Activated naive CD4-positive, alpha-beta T cell treated with anti-CD3 and anti-CD28 coated beads, Interleukin-2, amount 50 U/mL, for 72 hours (primary cell): ENCODE measurements around the gene STIMATE. TPM values are rescaled to one million over a fixed set of nuclear protein-coding genes. Genes with fewer than 3 reads are reported as not detected.

Source experiments
- ATAC-seq, 2 donors: fragments of 150-1000 bp; cut with Tn5 transposase; 2 replicates each; pipeline ENCODE4 v1.10.0; 2021; ENCODE audit warnings: mild to moderate bottlenecking in 2 of 2, moderate library complexity in 2 of 2
- DNase-seq, 2 donors: peaks; one replicate each; pipeline ENCODE4 v3.0.0; 2021 to 2022; ENCODE audit warnings: low spot score in 2 of 2
- H3K27ac Mint-ChIP-seq, 2 donors: one replicate each; pipeline ENCODE4 v1.8.0; 2022; ENCODE audit warnings: mild to moderate bottlenecking in 2 of 2, mixed read lengths in 2 of 2
- H3K36me3 Mint-ChIP-seq, 2 donors: one replicate each; pipeline ENCODE4 v1.8.0; 2022; ENCODE audit warnings: mixed read lengths in 2 of 2
- H3K9me3 Mint-ChIP-seq, 2 donors: one replicate each; pipeline ENCODE4 v1.8.0; 2022; ENCODE audit warnings: mixed read lengths in 2 of 2
- total RNA-seq, 2 donors: library from RNA; stranded (reverse); gene quantifications; one replicate each; pipeline ENCODE4 v1.2.3, GENCODE V29; 2022

STIMATE gene
- total RNA-seq, 2 donors from 2014 or later: 16.6 to 24.0 TPM

DNA sequence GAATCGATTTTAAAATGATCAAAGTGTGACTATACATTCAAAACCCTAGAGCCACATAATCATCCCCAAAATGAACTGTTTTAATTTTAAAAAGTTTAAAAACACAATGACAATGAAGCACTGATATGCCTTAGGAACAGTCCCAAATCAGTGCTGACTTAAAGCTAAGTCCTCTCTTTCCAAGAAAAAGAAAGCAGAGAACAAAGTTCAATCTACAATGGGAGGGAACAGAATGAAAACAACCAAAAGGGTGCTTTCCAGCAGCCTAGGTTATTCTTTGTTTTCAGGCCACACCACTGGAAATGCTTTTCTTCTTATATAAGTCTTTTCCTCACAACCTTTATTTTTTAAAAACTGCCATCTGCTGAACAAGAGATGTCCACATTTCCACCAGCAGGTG lies 7.2 kb upstream of the STIMATE start:
- Mint-ChIP-seq H3K36me3 (no peaks in the 10 kb centered on the region), H3K9me3 (no peaks in the 10 kb centered on the region), H3K27ac (no peak overlapping the region)
- ATAC-seq: no peak
- no peak for DNase-seq

GRCh38 chr3:52904000-52904399 lies 6.7 kb upstream of the STIMATE start:
- H3K27ac Mint-ChIP-seq: no peak overlapping the region
- ATAC-seq: no peak
- no peak for DNase-seq
- no peaks in the 10 kb centered on the region for H3K36me3 Mint-ChIP-seq
- H3K9me3 Mint-ChIP-seq: no peaks in the 10 kb centered on the region

GRCh38 chr3:52896613-52897012 lies 735 bp downstream of the STIMATE start:
- peak overlapping the region; percentile 73 to 81 for H3K27ac Mint-ChIP-seq
- peaks cover 5 to 13% of the 10 kb centered on the region in 2 donors for H3K36me3 Mint-ChIP-seq
- DNase-seq (no peak), ATAC-seq (no peak)
- no peaks in the 10 kb centered on the region for H3K9me3 Mint-ChIP-seq

DNA sequence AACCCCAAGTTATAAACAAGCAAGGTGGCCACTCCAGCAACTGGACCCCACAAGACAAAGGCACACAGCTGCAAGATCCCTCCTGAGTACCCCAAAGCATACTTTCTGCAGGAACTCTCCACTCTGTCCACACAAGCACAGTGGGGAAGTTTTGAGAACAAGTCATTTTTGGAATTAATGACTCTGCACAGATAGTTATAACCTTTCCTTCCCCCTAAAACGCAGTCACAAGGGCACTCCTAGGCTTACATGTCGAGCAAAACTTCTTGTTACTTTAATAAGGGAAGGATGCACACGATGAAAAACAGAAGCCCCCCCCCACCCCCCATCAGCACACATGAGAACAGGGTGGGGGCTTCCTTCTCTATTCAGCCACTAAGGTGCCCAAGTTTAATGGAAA lies 1.2 kb downstream of the STIMATE start:
- ATAC-seq: no peak
- Mint-ChIP-seq H3K36me3 (peaks cover 5 to 13% of the 10 kb centered on the region in 2 donors), H3K27ac (peak overlapping the region; percentile 73 to 81), H3K9me3 (no peaks in the 10 kb centered on the region)
- DNase-seq: no peak

DNA sequence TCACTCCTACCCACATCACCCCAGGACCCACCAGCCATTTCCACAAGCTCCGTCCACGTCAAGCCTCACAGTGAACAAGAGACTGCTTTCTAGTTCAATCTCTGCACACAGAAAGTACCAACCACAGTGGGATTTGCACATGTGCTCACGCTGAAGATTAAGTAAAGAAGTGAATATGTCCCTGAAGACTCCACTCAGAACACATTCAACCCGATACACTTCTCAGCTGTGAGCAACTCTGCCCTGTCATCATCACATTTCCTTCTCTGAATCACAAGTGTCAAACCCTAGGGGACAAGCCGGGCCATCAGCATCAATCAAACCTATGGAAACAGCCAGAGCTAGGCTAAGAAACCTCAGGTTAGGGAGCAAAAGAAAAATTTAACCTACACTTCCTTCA lies 1.9 kb downstream of the STIMATE start:
- peak in 1 of 2 donors; percentile 46 for DNase-seq
- ATAC-seq: peak; percentile 62 to 67
- Mint-ChIP-seq H3K9me3 (no peaks in the 10 kb centered on the region), H3K36me3 (peaks cover 5 to 13% of the 10 kb centered on the region in 2 donors), H3K27ac (peak overlapping the region; percentile 73 to 81)

DNA sequence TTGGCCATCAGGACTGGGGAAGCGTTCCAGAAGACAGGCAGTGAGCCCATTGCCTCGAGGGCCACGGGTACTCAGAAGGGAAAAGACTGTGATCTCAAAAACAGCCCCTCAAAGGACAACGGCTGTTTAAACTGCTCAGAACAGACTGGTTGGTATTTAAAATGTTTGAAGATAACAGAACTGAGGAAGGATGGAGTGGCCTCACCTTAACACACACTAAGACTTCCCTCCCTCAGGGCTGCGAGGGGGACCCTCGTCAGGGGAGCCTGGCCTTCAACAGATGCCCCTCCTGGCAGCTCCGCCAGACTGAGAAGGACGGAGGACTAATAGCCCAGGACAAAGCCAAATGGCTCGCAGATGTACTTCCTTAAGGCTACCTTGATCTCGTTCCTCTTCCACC lies 2.6 kb downstream of the STIMATE start:
- H3K27ac Mint-ChIP-seq: peak overlapping the region in 1 of 2 donors; percentile 81
- ATAC-seq (no peak), DNase-seq (no peak)

GRCh38 chr3:52893723-52894122 lies 3.6 kb downstream of the STIMATE start:
- H3K36me3 Mint-ChIP-seq: peaks cover 11 to 21% of the 10 kb centered on the region in 2 donors
- ATAC-seq: no peak
- no peak for DNase-seq
- peak overlapping the region in 1 of 2 donors; percentile 84 for H3K27ac Mint-ChIP-seq
- H3K9me3 Mint-ChIP-seq: no peaks in the 10 kb centered on the region

More for the DNA sequence above, 2.6 kb downstream of the STIMATE start:
- Mint-ChIP-seq H3K36me3 (peaks cover 11 to 17% of the 10 kb centered on the region in 2 donors), H3K9me3 (no peaks in the 10 kb centered on the region)

GRCh38 chr3:52892625-52893311 lies 4.6 kb downstream of the STIMATE start:
- H3K27ac Mint-ChIP-seq: peak overlapping the region; percentile 52 to 85
- peak in 1 of 2 donors; percentile 20 for DNase-seq
- peak; percentile 13 to 25 for ATAC-seq
- peaks cover 11 to 21% of the 10 kb centered on the region in 2 donors for H3K36me3 Mint-ChIP-seq
- H3K9me3 Mint-ChIP-seq: no peaks in the 10 kb centered on the region

DNA sequence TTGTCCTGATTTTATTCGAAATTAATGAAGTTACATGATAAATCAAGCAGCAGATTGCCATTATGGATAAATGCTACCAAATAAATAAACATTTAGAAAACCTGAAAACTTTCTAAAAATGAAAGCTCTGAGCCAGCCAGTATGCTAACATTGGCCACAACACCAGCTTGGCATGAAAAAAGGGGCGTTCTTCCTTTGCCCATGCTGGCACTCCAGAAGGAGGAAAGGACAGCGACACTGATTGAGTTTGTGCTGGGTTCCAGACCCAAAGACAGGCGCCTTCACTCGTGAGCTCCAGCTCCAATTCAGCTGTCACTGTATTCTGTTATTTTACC lies 5.1 kb downstream of the STIMATE start:
- DNase-seq (no peak), ATAC-seq (no peak)
- Mint-ChIP-seq H3K9me3 (no peaks in the 10 kb centered on the region), H3K27ac (peak overlapping the region; percentile 52 to 85), H3K36me3 (peaks cover 11 to 21% of the 10 kb centered on the region in 2 donors)

DNA sequence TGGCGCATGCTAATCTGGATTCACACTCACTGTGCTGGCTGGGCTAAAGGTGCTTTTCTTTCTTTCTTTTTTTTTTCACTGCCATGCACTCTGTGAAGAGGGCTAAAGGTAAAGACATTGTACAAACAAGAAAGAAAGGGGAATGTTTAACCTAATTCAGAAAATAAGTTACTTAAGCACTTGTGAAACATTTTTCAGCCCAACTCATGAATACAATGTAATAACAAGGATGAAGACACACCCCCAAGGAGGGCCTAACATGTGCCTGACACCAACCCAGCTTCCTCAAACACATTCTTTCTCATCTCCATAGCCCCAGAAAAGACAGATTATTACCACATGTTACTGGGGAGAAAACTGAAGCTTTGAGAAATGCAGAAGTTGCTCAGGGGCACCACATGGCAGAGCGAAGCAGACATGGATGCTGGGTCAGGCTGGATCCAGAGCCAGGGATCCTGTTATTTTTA lies 5.7 kb downstream of the STIMATE start:
- peak; percentile 2 to 4 for ATAC-seq
- DNase-seq: no peak
- peak overlapping the region; percentile 52 to 95 for H3K27ac Mint-ChIP-seq
- peaks cover 7 to 20% of the 10 kb centered on the region in 2 donors for H3K36me3 Mint-ChIP-seq
- no peaks in the 10 kb centered on the region for H3K9me3 Mint-ChIP-seq

GRCh38 chr3:52891164-52891563 lies 6.2 kb downstream of the STIMATE start:
- ATAC-seq (peak; percentile 57 to 76), DNase-seq (peak; percentile 57 to 68)
- Mint-ChIP-seq H3K36me3 (peaks cover 5 to 22% of the 10 kb centered on the region in 2 donors), H3K27ac (peak overlapping the region; percentile 52 to 95), H3K9me3 (no peaks in the 10 kb centered on the region)

DNA sequence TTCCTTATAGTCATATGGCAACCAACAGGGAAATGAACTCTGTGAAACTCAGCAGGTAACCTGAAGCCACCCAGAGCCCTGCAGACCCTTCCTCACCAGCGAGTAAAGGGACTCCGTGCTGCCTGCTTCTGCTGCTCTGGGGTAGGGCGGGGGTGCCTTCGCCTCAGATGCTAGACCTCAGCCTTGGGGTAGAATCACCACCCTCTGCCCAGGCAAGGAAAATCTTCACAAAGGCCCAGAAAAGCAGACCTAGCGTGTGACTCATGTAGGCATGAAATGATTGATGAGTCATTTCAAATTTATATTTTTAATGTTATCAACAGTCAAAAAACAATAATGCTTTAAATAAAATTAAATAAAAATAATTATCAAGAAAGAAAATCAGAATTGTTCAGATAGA lies 6.6 kb downstream of the STIMATE start:
- ATAC-seq (peak; percentile 36 to 51), DNase-seq (peak in 1 of 2 donors; percentile 59)
- H3K27ac Mint-ChIP-seq: peak overlapping the region; percentile 52 to 95

GRCh38 chr3:52889901-52890300 lies 7.4 kb downstream of the STIMATE start:
- H3K9me3 Mint-ChIP-seq: peaks cover 0 to 10% of the 10 kb centered on the region in 2 donors
- H3K27ac Mint-ChIP-seq: peak overlapping the region in 1 of 2 donors; percentile 59
- DNase-seq (no peak), ATAC-seq (no peak)
- peaks cover 17 to 34% of the 10 kb centered on the region in 2 donors for H3K36me3 Mint-ChIP-seq

More for the DNA sequence above, 6.6 kb downstream of the STIMATE start:
- H3K36me3 Mint-ChIP-seq: peaks cover 9 to 26% of the 10 kb centered on the region in 2 donors
- H3K9me3 Mint-ChIP-seq: peaks cover 0 to 1% of the 10 kb centered on the region in 2 donors

- no peak overlapping the region for H3K27ac Mint-ChIP-seq
- peaks cover 20 to 38% of the 10 kb centered on the region in 2 donors for H3K36me3 Mint-ChIP-seq
- ATAC-seq (no peak), DNase-seq (no peak)
- peaks cover 0 to 11% of the 10 kb centered on the region in 2 donors for H3K9me3 Mint-ChIP-seq
Measured at GRCh38 chr3:52887166-52887565, 10.2 kb downstream of the STIMATE start.

GRCh38 chr3:52886049-52886730 lies 11.2 kb downstream of the STIMATE start:
- Mint-ChIP-seq H3K27ac (no peak overlapping the region), H3K36me3 (peaks cover 20 to 38% of the 10 kb centered on the region in 2 donors), H3K9me3 (peaks cover 0 to 11% of the 10 kb centered on the region in 2 donors)
- no peak for DNase-seq
- no peak for ATAC-seq

DNA sequence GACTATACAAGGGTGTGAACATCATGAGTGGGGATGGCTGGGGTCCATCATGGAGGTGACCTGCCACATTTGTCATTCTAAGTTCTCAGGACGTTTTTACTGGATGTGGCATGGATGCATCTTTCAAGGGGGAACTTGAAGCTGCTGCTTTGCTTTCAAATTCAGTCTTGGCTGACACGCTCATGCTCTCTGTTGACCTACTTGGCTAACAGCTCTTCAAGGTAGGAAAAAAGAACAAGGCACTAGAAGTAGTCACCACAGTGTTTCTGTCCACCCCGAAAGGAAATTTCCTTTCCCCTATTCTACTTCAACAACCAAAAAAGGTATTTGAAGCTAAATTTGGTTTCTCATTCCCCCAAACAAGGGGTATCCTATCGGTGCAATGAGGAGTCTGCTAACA lies 15.0 kb downstream of the STIMATE start:
- DNase-seq (no peak), ATAC-seq (no peak)
- Mint-ChIP-seq H3K36me3 (peaks cover 15 to 37% of the 10 kb centered on the region in 2 donors), H3K9me3 (peaks cover 0 to 11% of the 10 kb centered on the region in 2 donors), H3K27ac (no peak overlapping the region)

- H3K27ac Mint-ChIP-seq: no peak overlapping the region
- ATAC-seq (no peak), DNase-seq (no peak)
- peaks cover 15 to 37% of the 10 kb centered on the region in 2 donors for H3K36me3 Mint-ChIP-seq
- H3K9me3 Mint-ChIP-seq: peaks cover 0 to 11% of the 10 kb centered on the region in 2 donors
Measured at GRCh38 chr3:52881871-52882270, 15.5 kb downstream of the STIMATE start.
